ENCODE measurements around the gene ABCA2.

The ABCA2 gene

GRCh38 chr9:137037483-137037882 is 9.4 kb upstream of the ABCA2 start:
- Histone ChIP-seq H3K4me2 (ENCODE audit: low read depth, low read length, poor library complexity, severe bottlenecking) (no peak overlapping the region), H3K9me2 (replicated peaks; ENCODE audit: low read depth, low read length) (no peaks in the 10 kb centered on the region), H3K27me3 (ENCODE audit: insufficient read depth, low read length, poor library complexity, severe bottlenecking) (no peaks in the 10 kb centered on the region), H3K9ac (ENCODE audit: low read depth, low read length, poor library complexity, severe bottlenecking) (no peak overlapping the region), H3K4me1 (ENCODE audit: insufficient read depth, low read length, poor library complexity, severe bottlenecking) (peaks cover 15% of the 10 kb centered on the region), H3K4me3 (ENCODE audit: low read length, poor library complexity, severe bottlenecking) (no peak overlapping the region), H3K79me2 (ENCODE audit: insufficient read depth, low read length) (no peaks in the 10 kb centered on the region), H3K36me3 (ENCODE audit: insufficient read depth, low read length) (no peaks in the 10 kb centered on the region), H3K9me3 (ENCODE audit: insufficient read depth, low read depth, low read length) (no peaks in the 10 kb centered on the region), H2AFZ (ENCODE audit: low read length) (no peak overlapping the region), H4K20me1 (ENCODE audit: insufficient read depth, low read length, poor library complexity, severe bottlenecking) (no peaks in the 10 kb centered on the region), H3F3A (ENCODE audit: low read depth) (peaks cover 5% of the 10 kb centered on the region; the same call in 1 of the 2 replicates)
- no peak for TF ChIP-seq CTCF (conservative IDR thresholded peaks at IDR 0.05; ENCODE audit: low read length)
- TF ChIP-seq EZH2phosphoT487 (IDR thresholded peaks at IDR 0.05; ENCODE audit: borderline replicate concordance): no peak

- no peak for TF ChIP-seq CTCF (conservative IDR thresholded peaks at IDR 0.05; ENCODE audit: low read length)
- TF ChIP-seq EZH2phosphoT487 (IDR thresholded peaks at IDR 0.05; ENCODE audit: borderline replicate concordance): no peak
- H3K4me3 ChIP-seq (ENCODE audit: low read length, poor library complexity, severe bottlenecking): no peak overlapping the region
These were observed 9.0 kb upstream of the ABCA2 start for GRCh38 chr9:137037035-137037434.

GRCh38 chr9:137035937-137036336 is 7.9 kb upstream of the ABCA2 start:
- H3K4me3 ChIP-seq (ENCODE audit: low read length, poor library complexity, severe bottlenecking): no peak overlapping the region
- H3K4me2 ChIP-seq (ENCODE audit: low read depth, low read length, poor library complexity, severe bottlenecking): peak overlapping the region; percentile 95
- H3K9ac ChIP-seq (ENCODE audit: low read depth, low read length, poor library complexity, severe bottlenecking): peak overlapping the region; percentile 80
- H3K79me2 ChIP-seq (ENCODE audit: insufficient read depth, low read length): no peaks in the 10 kb centered on the region
- no peaks in the 10 kb centered on the region for H3K9me2 ChIP-seq (replicated peaks; ENCODE audit: low read depth, low read length)
- H3K4me1 ChIP-seq (ENCODE audit: insufficient read depth, low read length, poor library complexity, severe bottlenecking): peaks cover 28% of the 10 kb centered on the region
- no peaks in the 10 kb centered on the region for H3K36me3 ChIP-seq (ENCODE audit: insufficient read depth, low read length)
- H3K9me3 ChIP-seq (ENCODE audit: insufficient read depth, low read depth, low read length): no peaks in the 10 kb centered on the region
- H3F3A ChIP-seq (ENCODE audit: low read depth): peaks cover 5% of the 10 kb centered on the region; the same call in 1 of the 2 replicates
- TF ChIP-seq EZH2phosphoT487 (IDR thresholded peaks at IDR 0.05; ENCODE audit: borderline replicate concordance) (no peak), CTCF (conservative IDR thresholded peaks at IDR 0.05; ENCODE audit: low read length) (no peak)
- no peaks in the 10 kb centered on the region for H4K20me1 ChIP-seq (ENCODE audit: insufficient read depth, low read length, poor library complexity, severe bottlenecking)
- H3K27me3 ChIP-seq (ENCODE audit: insufficient read depth, low read length, poor library complexity, severe bottlenecking): no peaks in the 10 kb centered on the region
- no peak overlapping the region for H2AFZ ChIP-seq (ENCODE audit: low read length)

More at GRCh38 chr9:137037035-137037434, 9.0 kb upstream of the ABCA2 start:
- peaks cover 5% of the 10 kb centered on the region; the same call in 1 of the 2 replicates for H3F3A ChIP-seq (ENCODE audit: low read depth)
- no peaks in the 10 kb centered on the region for H3K9me3 ChIP-seq (ENCODE audit: insufficient read depth, low read depth, low read length)
- H3K9ac ChIP-seq (ENCODE audit: low read depth, low read length, poor library complexity, severe bottlenecking): no peak overlapping the region
- no peaks in the 10 kb centered on the region for H3K36me3 ChIP-seq (ENCODE audit: insufficient read depth, low read length)
- H3K79me2 ChIP-seq (ENCODE audit: insufficient read depth, low read length): no peaks in the 10 kb centered on the region
- H3K4me2 ChIP-seq (ENCODE audit: low read depth, low read length, poor library complexity, severe bottlenecking): no peak overlapping the region
- H3K9me2 ChIP-seq (replicated peaks; ENCODE audit: low read depth, low read length): no peaks in the 10 kb centered on the region
- peaks cover 19% of the 10 kb centered on the region for H3K4me1 ChIP-seq (ENCODE audit: insufficient read depth, low read length, poor library complexity, severe bottlenecking)
- no peaks in the 10 kb centered on the region for H3K27me3 ChIP-seq (ENCODE audit: insufficient read depth, low read length, poor library complexity, severe bottlenecking)
- no peaks in the 10 kb centered on the region for H4K20me1 ChIP-seq (ENCODE audit: insufficient read depth, low read length, poor library complexity, severe bottlenecking)
- no peak overlapping the region for H2AFZ ChIP-seq (ENCODE audit: low read length)
